WTC11 (cell line): Measurements from ENCODE around the gene SUN2. TPM values are rescaled to one million over a fixed set of nuclear protein-coding genes. Genes with fewer than 3 reads are reported as not detected.

Experiments
- ATAC-seq: fragments of 200-7000 bp; cut with Tn5 transposase; 2 replicates; pipeline ENCODE4 v1.10.0; 2021; ENCODE audit warnings: mild to moderate bottlenecking, moderate library complexity
- CTCF ChIA-PET: fragments of 300-600 bp; sonication (Branson Sonifier 250); formaldehyde crosslinking; loops from one replicate; lab custom pipeline; 2021; ENCODE audit warnings: antibody characterized with exemption; lab: Charles Lee
- POLR2A ChIA-PET: fragments of 350-600 bp; sonication (Branson Sonifier 250); formaldehyde crosslinking; loops from one replicate; lab custom pipeline; 2021; ENCODE audit warnings: antibody characterized with exemption; lab: Charles Lee
- DNase-seq: peaks from one replicate; pipeline ENCODE4 v3.0.0; 2021; ENCODE audit warnings: low spot score
- H3K27ac Mint-ChIP-seq: 2 replicates; pipeline ENCODE4 v1.8.0; 2021; ENCODE audit warnings: mixed read lengths
- H3K27me3 Mint-ChIP-seq: 2 replicates; pipeline ENCODE4 v1.8.0; 2021; ENCODE audit warnings: low read depth, mild to moderate bottlenecking, moderate library complexity, mixed read lengths
- H3K36me3 Mint-ChIP-seq: 2 replicates; pipeline ENCODE4 v1.8.0; 2021; ENCODE audit warnings: mixed read lengths
- H3K4me1 Mint-ChIP-seq: 2 replicates; pipeline ENCODE4 v1.8.0; 2022; ENCODE audit warnings: mixed read lengths
- H3K4me3 Mint-ChIP-seq: 2 replicates; pipeline ENCODE4 v1.8.0; 2021; ENCODE audit warnings: mild to moderate bottlenecking, moderate library complexity, mixed read lengths
- H3K9me3 Mint-ChIP-seq: 2 replicates; pipeline ENCODE4 v1.8.0; 2021; ENCODE audit warnings: mixed read lengths
- AR ChIP-seq: fragments of 250-450 bp; sonication (Bioruptor Pico); IDR thresholded peaks from 2 replicates; pipeline ENCODE4 v1.9.0; 2021; ENCODE audit warnings: mild to moderate bottlenecking
- ATF1 ChIP-seq: sonication (generic); formaldehyde crosslinking; IDR thresholded peaks from 2 replicates; pipeline ENCODE4 v1.8.1; 2023; ENCODE audit warnings: mild to moderate bottlenecking, moderate library complexity, missing genetic modification reagents
- ATF3 ChIP-seq: sonication (generic); formaldehyde crosslinking; conservative IDR thresholded peaks from 2 replicates; pipeline ENCODE4 v1.8.1; 2022; ENCODE audit warnings: mild to moderate bottlenecking, missing genetic modification reagents
- CREM ChIP-seq: sonication (generic); formaldehyde crosslinking; IDR thresholded peaks from 2 replicates; pipeline ENCODE4 v1.8.1; 2022; ENCODE audit warnings: mild to moderate bottlenecking, missing genetic modification reagents, moderate library complexity
- EMX1 ChIP-seq: fragments of 250-450 bp; sonication (Bioruptor Pico); IDR thresholded peaks from 2 replicates; pipeline ENCODE4 v1.8.0; 2021; ENCODE audit warnings: mild to moderate bottlenecking
- FOXK1 ChIP-seq: sonication (generic); formaldehyde crosslinking; IDR thresholded peaks from 2 replicates; pipeline ENCODE4 v1.8.0; 2022; ENCODE audit warnings: mild to moderate bottlenecking, moderate library complexity, missing genetic modification reagents
- FOXP1 ChIP-seq: sonication (generic); formaldehyde crosslinking; IDR thresholded peaks from 2 replicates; pipeline ENCODE4 v1.8.0; 2022; ENCODE audit warnings: missing genetic modification reagents, mild to moderate bottlenecking, moderate library complexity, borderline replicate concordance
- FOXP4 ChIP-seq: sonication (generic); formaldehyde crosslinking; IDR thresholded peaks from 2 replicates; pipeline ENCODE4 v1.8.0; 2022; ENCODE audit warnings: mild to moderate bottlenecking, missing genetic modification reagents
- JUN ChIP-seq: sonication (generic); formaldehyde crosslinking; IDR thresholded peaks from 2 replicates; pipeline ENCODE4 v1.8.0; 2023; ENCODE audit warnings: mild to moderate bottlenecking, missing genetic modification reagents
- MLX ChIP-seq: sonication (generic); formaldehyde crosslinking; IDR thresholded peaks from 2 replicates; pipeline ENCODE4 v1.8.1; 2023; ENCODE audit warnings: mild to moderate bottlenecking, missing genetic modification reagents, moderate library complexity
- MXD4 ChIP-seq: fragments of 250-450 bp; sonication (Bioruptor Pico); IDR thresholded peaks from 2 replicates; pipeline ENCODE4 v1.8.0; 2021; ENCODE audit warnings: mild to moderate bottlenecking, moderate library complexity, borderline replicate concordance
- PRDM15 ChIP-seq: sonication (generic); formaldehyde crosslinking; IDR thresholded peaks from 2 replicates; pipeline ENCODE4 v1.8.0; 2022; ENCODE audit warnings: missing genetic modification reagents
- RELA ChIP-seq: sonication (generic); formaldehyde crosslinking; IDR thresholded peaks from 2 replicates; pipeline ENCODE4 v1.8.1; 2022; ENCODE audit warnings: missing genetic modification reagents, mild to moderate bottlenecking, borderline replicate concordance
- SMAD4 ChIP-seq: sonication (generic); formaldehyde crosslinking; IDR thresholded peaks from 2 replicates; pipeline ENCODE4 v1.8.0; 2022; ENCODE audit warnings: mild to moderate bottlenecking, missing genetic modification reagents
- TEAD4 ChIP-seq: sonication (generic); formaldehyde crosslinking; IDR thresholded peaks from 2 replicates; pipeline ENCODE4 v1.8.0; 2022; ENCODE audit warnings: mild to moderate bottlenecking, missing genetic modification reagents
- TP53 ChIP-seq: sonication (generic); formaldehyde crosslinking; IDR thresholded peaks from 2 replicates; pipeline ENCODE4 v1.8.1; 2023; ENCODE audit warnings: mild to moderate bottlenecking, missing genetic modification reagents
- ZNF263 ChIP-seq: sonication (generic); formaldehyde crosslinking; IDR thresholded peaks from 2 replicates; pipeline ENCODE4 v1.8.1; 2022; ENCODE audit warnings: low read depth, mild to moderate bottlenecking, moderate library complexity, missing genetic modification reagents
- ZNF281 ChIP-seq: sonication (generic); formaldehyde crosslinking; IDR thresholded peaks from 2 replicates; pipeline ENCODE4 v1.8.0; 2023; ENCODE audit warnings: mild to moderate bottlenecking, missing genetic modification reagents
- total RNA-seq: library from RNA; stranded (reverse); gene quantifications from 3 replicates; pipeline ENCODE4 v1.2.3, GENCODE V29; 2021

SUN2 gene
- total RNA-seq, 1 experiment from 2014 or later: 30.1 TPM

GRCh38 chr22:38737302-38738060, 18.3 kb downstream of the SUN2 start:
- POLR2A ChIA-PET: no interaction called here
- H3K27ac Mint-ChIP-seq: no peak overlapping the region
- ATAC-seq (no peak), DNase-seq (no peak)
- TF ChIP-seq SMAD4 (CRISPR knock-in tag) (no peak), FOXK1 (CRISPR knock-in tag) (no peak), FOXP4 (no peak), JUN (CRISPR knock-in tag) (no peak), TEAD4 (CRISPR knock-in tag) (no peak), ZNF281 (CRISPR knock-in tag) (no peak), MXD4 (CRISPR knock-in tag) (no peak), MLX (CRISPR knock-in tag) (no peak), AR (CRISPR knock-in tag) (no peak), TP53 (CRISPR knock-in tag) (no peak)
- peaks cover 25% of the 10 kb centered on the region for H3K36me3 Mint-ChIP-seq
- H3K4me3 Mint-ChIP-seq: no peak overlapping the region
- H3K27me3 Mint-ChIP-seq: no peaks in the 10 kb centered on the region
- CTCF ChIA-PET: interaction anchor here (1.2 to 2.0 kb wide), 2 partner anchors 13 to 31 kb away, joined by 6 read pairs; no protein-coding TSS in a partner anchor
- 0 out of 2 replicates have a peak, but pooled peaks cover 3% of the 10 kb centered on the region for H3K4me1 Mint-ChIP-seq
- no peaks in the 10 kb centered on the region for H3K9me3 Mint-ChIP-seq

- Mint-ChIP-seq H3K4me1 (0 out of 2 replicates have a peak, but pooled peaks cover 3% of the 10 kb centered on the region), H3K4me3 (no peak overlapping the region)
- POLR2A ChIA-PET: no interaction called here
Measured at GRCh38 chr22:38736257-38736570, 19.6 kb downstream of the SUN2 start.

GRCh38 chr22:38735465-38736256, 20.1 kb downstream of the SUN2 start:
- ChIA-PET CTCF (interaction anchor here (1.1 to 4.0 kb wide), 5 partner anchors 11 to 33 kb away, joined by 3 to 43 read pairs (median 7); no protein-coding TSS in a partner anchor), POLR2A (no interaction called here)
- Mint-ChIP-seq H3K4me3 (no peak overlapping the region), H3K27ac (no peak overlapping the region; the same call in 1 of the 2 replicates), H3K4me1 (0 out of 2 replicates have a peak, but pooled peaks cover 3% of the 10 kb centered on the region), H3K36me3 (peaks cover 19% of the 10 kb centered on the region), H3K9me3 (no peaks in the 10 kb centered on the region), H3K27me3 (no peaks in the 10 kb centered on the region)
- ATAC-seq (no peak), DNase-seq (no peak)
- TF ChIP-seq CREM (CRISPR knock-in tag) (no peak), PRDM15 (CRISPR knock-in tag) (no peak), ATF3 (no peak), ZNF263 (CRISPR knock-in tag) (no peak), JUN (CRISPR knock-in tag) (no peak), TEAD4 (CRISPR knock-in tag) (no peak), RELA (CRISPR knock-in tag) (no peak), FOXP1 (CRISPR knock-in tag) (no peak)

More at GRCh38 chr22:38736257-38736570, 19.6 kb downstream of the SUN2 start:
- Mint-ChIP-seq H3K9me3 (no peaks in the 10 kb centered on the region), H3K27ac (no peak overlapping the region; the same call in 1 of the 2 replicates), H3K36me3 (peaks cover 19% of the 10 kb centered on the region), H3K27me3 (no peaks in the 10 kb centered on the region)
- DNase-seq (no peak), ATAC-seq (no peak)
- TF ChIP-seq EMX1 (0 out of 2 replicates have a peak, but pooled peaks have one; percentile 28), ATF1 (CRISPR knock-in tag) (no peak)
- CTCF ChIA-PET: interaction anchor here (1.1 to 4.0 kb wide), 3 partner anchors 12 to 33 kb away, joined by 3 to 43 read pairs (median 6); no protein-coding TSS in a partner anchor
